Measurements from ENCODE around the gene PHACTR3.
"Not testable (repeated sequence)": the region's sequence is repeated elsewhere in the genome, so short reads cannot be mapped to it uniquely, and the experiment has no call there.

The PHACTR3 gene

DNA sequence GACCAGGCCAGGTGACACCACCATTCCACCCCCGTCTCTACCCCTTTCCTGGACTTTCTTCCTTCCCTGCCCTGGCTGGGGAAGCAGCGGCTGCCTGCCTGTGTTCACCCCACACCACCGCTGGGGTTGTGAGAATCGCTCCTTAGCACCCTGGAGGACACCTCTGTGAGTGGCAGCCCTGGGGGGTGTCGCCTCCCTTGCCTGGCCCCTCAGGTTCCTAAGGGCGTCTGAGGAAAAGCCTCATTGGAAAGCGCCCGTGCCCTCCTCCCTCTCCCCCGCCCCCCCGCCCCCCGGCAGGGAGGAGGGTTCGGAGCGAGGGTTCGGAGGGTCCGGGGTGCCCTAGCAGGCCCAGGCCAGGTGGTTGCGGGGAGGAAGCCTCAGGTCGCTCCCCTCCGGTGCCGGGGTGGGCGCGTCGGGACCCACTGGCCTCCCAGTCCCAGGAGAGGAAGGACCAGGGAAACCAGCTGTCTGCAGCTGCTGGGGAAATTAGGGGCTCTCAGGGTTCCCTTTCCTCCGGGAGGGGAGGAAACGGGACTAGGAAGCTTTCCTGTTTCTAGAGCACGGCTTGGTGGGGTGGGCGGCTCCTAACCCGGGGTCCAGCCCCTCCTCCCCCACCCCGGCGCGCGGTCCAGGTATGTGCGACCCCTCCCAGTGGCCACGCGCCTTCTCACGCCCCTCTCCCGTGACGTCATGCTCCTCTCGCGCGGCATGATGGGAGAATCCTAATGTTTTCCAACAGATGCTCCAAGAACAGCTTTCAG, at the start of gene PHACTR3:
Gene PHACTR3, plus strand, starts transcription at position 760 of the 761 bp plus-strand sequence. CDS start 475 bp downstream, outside the sequence.
- DNase-seq (ENCODE audit: low read depth): no peak
- TF ChIP-seq CTCF (conservative IDR thresholded peaks at IDR 0.05; ENCODE audit: control insufficient read depth, insufficient read depth, low read depth, low read length): no peak
- H3K4me3 ChIP-seq (ENCODE audit: control insufficient read depth, low read depth, low read length): no peak within 1 kb of the TSS

DNA sequence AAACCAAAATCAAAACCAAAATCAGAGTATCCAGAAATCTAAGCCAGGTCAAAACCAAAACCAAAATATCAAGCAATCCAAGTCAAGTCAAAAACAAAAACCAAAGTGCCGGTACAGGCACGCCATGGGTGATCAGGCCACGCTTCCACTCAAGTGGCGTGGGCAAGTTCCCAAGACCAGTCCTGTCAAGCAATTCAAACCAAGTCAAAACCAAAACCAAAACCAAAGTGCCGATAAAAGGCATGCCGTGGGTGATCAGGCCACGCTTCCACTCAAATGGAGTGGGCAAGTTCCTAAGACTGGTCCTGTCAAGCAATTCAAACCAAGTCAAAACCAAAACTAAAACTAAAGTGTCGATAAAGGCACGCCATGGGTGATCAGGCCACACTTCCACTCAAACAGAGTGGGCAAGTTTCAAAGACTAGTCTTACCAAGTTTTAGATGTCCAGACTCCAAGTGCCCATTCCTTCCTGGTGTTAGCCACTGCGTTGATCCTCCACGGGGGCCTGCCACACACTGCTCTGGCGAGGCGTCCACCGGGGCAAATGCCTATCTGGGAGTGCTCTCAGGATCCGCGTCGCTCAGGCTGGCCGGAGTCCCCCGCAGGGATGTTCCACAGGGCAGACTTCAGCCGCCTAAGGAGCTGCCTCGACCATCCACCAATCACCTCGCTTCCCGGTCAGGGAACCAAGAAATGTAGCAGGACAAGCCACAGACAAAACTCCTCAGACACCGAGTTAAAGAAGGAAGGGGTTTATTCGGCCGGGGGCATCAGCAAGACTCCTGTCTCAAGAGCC, 46.4 kb upstream of the PHACTR3 start:
- not testable (repeated sequence) for H3K4me3 ChIP-seq (ENCODE audit: control insufficient read depth, low read depth, low read length); DNase-seq (ENCODE audit: low read depth)

- no peak overlapping the region for H3K4me3 ChIP-seq (ENCODE audit: control insufficient read depth, low read depth, low read length)
- no peak for TF ChIP-seq CTCF (conservative IDR thresholded peaks at IDR 0.05; ENCODE audit: control insufficient read depth, insufficient read depth, low read depth, low read length)
- no peak for DNase-seq (ENCODE audit: low read depth)
These were observed 45.1 kb upstream of the PHACTR3 start for GRCh38 chr20:59559024-59559817.

DNA sequence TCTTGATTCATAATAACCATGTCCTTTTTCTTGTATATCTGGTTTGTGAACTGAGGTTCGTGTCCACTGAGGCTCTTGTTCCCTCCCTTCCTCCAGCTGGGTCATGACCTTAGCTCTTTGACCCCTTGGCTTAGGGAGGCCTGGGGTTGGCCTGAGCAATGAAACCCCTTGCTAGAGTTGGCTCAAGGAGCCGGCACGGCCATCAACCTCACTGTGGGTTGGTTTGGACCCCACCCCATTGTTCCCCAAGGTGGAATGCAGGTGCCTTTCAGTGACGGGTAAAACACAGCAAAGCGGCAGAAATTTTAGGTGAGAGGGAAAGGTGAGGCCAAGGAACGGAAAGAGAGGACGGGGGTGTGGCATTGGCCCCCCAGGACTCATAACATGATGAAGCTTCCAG, 44.5 kb upstream of the PHACTR3 start:
- no peak overlapping the region for H3K4me3 ChIP-seq (ENCODE audit: control insufficient read depth, low read depth, low read length)
- no peak for DNase-seq (ENCODE audit: low read depth)
- no peak for TF ChIP-seq CTCF (conservative IDR thresholded peaks at IDR 0.05; ENCODE audit: control insufficient read depth, insufficient read depth, low read depth, low read length)

DNA sequence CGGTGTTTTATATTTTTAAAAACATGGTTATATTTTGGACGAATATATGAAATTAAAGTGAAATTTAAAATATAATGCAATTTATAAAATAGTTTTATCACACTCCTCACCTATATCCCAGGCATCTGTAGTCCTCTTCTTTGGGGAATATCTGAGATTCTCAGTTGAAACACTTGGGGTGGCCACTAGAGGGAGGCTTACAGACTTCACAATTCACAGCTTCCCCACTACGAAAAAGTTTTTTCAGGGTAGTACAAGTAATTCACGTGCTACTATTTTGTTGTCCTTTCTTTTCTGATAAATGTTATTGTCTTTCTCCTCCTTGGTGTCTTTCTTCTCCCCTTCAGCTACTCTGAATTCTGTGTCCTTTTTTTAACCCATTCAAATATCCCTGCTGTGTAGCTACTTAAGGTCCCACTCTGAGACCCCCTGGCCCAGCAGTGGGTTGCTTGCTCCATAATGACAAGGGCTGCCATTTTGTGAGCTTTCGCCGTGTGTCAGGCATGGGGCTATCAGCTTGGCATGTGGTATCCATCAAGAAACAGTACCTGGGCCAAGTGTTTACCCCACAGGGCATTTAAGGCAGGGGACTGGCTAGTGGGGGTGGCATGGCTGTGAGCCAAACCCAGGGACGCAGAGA, 43.6 kb upstream of the PHACTR3 start:
- no peak overlapping the region for H3K4me3 ChIP-seq (ENCODE audit: control insufficient read depth, low read depth, low read length)
- DNase-seq (ENCODE audit: low read depth): peak; percentile 23
- peak; percentile 51 for TF ChIP-seq CTCF (conservative IDR thresholded peaks at IDR 0.05; ENCODE audit: control insufficient read depth, insufficient read depth, low read depth, low read length)

GRCh38 chr20:59561228-59561605, 43.1 kb upstream of the PHACTR3 start:
- H3K4me3 ChIP-seq (ENCODE audit: control insufficient read depth, low read depth, low read length): no peak overlapping the region
- no peak for DNase-seq (ENCODE audit: low read depth)
- no peak for TF ChIP-seq CTCF (conservative IDR thresholded peaks at IDR 0.05; ENCODE audit: control insufficient read depth, insufficient read depth, low read depth, low read length)
